Measurements from ENCODE around the gene RPS8. TPM values are rescaled to one million over a fixed set of nuclear protein-coding genes. Genes with fewer than 3 reads are reported as not detected.

The RPS8 gene
- total and polyA plus RNA-seq, 2 of the 8 experiments (the other 6 are each of a cell fraction or from before 2014, with no cell fraction given), result 2,261 to 2,407 TPM

GRCh38 chr1:44819608-44820327 is 44.4 kb downstream of the RPS8 start (continued):
- TF ChIP-seq SP2 (IDR thresholded peaks at IDR 0.05; ENCODE audit: low read length) (no peak), MAX (IDR thresholded peaks at IDR 0.05) (peak; percentile 35; the same call in 1 of the 2 replicates), SP1 (IDR thresholded peaks at IDR 0.05; ENCODE audit: low read depth, low read length) (peak; percentile 94), CTBP2 (IDR thresholded peaks at IDR 0.05; ENCODE audit: borderline replicate concordance, insufficient read depth, insufficient read length, low read length) (no peak), RXRA (IDR thresholded peaks at IDR 0.05; ENCODE audit: insufficient read depth, low read depth, low read length) (no peak), KDM5A (IDR thresholded peaks at IDR 0.05; ENCODE audit: low read length) (no peak), RNF2 (IDR thresholded peaks at IDR 0.05; ENCODE audit: borderline replicate concordance, low read depth, low read length, missing control alignments, poor library complexity, severe bottlenecking) (no peak), PHF8 (conservative IDR thresholded peaks at IDR 0.05; ENCODE audit: low read depth, low read length) (no peak), SAP30 (IDR thresholded peaks at IDR 0.05; ENCODE audit: insufficient read depth, insufficient replicate concordance, low read length) (no peak), TBP (IDR thresholded peaks at IDR 0.05; ENCODE audit: low read depth, low read length) (peak; percentile 99), HDAC2 (IDR thresholded peaks at IDR 0.05; ENCODE audit: borderline replicate concordance in 1 of 2, low read depth in 2 of 2, low read length in 2 of 2) (peak in 1 of 2 experiments; percentile 81; a peak in 2 of 4 replicates), EZH2 (IDR thresholded peaks at IDR 0.05; ENCODE audit: low read depth, low read length, severe bottlenecking) (no peak), TAF1 (IDR thresholded peaks at IDR 0.05; ENCODE audit: low read depth, low read length) (peak; percentile 60), YY1 (IDR thresholded peaks at IDR 0.05; ENCODE audit: low read depth, low read length) (0 out of 2 replicates have a peak, but pooled peaks have one; percentile 13), TAF7 (optimal IDR thresholded peaks at IDR 0.05; ENCODE audit: borderline replicate concordance, low read depth, low read length) (peak; percentile 100), POLR2AphosphoS5 (IDR thresholded peaks at IDR 0.05; ENCODE audit: low read depth, low read length) (peak; percentile 100), EGR1 (IDR thresholded peaks at IDR 0.05; ENCODE audit: borderline replicate concordance, low read depth, low read length) (peak; percentile 95), USF2 (IDR thresholded peaks at IDR 0.05; ENCODE audit: low read length) (0 out of 2 replicates have a peak, but pooled peaks have one; percentile 23)
